Measurements from ENCODE around the gene AARS1.
"Not testable (repeated sequence)": the region's sequence is repeated elsewhere in the genome, so short reads cannot be mapped to it uniquely, and the experiment has no call there.

The AARS1 gene

DNA sequence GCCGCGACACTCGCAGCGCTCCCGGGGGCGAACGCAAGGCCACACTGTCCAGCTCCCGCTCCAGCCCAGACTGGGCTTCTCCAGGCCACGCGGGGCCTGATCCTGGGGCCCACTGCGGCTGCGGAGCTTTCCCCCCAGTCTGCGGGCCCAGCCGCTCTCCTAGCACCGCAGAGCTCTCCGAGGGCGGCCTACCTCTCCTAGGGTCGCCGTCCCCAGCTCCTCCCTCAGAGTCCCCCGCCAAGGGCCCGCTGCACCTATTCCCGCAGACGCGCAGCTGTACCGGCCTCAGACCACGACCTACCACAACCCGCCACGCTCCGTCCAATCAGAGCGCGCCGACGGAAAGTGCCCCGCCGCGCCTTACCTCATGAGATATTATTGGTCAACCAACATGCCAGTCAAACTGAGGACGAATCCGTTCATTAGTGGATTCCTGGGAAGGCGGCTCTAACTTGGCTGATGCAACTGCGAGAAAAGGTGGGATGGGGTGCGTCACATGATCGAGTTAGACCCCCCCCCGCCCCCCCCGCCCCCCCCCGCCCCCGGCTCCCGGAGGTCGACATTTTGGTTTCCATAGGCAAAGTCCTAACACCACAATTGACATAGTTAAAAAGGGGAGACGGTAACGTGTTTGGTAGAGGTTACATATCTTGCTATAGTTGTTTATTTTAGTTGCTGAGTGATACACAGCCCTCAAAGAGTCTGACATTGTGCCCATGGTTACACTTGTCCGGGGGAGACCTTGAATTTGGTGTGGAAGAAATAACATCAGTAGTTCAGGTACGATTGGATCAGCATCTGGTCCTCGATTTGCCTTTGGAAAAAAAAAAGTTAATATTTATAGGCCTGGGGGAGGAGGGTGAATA is at the start of gene AARS1:
TSS of gene AARS1 (minus strand) at position 278 of the 866 bp plus-strand sequence. CDS start 6,743 bp downstream, outside the sequence.
- peaks cover 10% of the 10 kb centered on the region for H3K4me1 ChIP-seq (ENCODE audit: insufficient read depth, poor library complexity, severe bottlenecking)
- peak within 1 kb of the TSS; percentile 67 for H3K27ac ChIP-seq (ENCODE audit: poor library complexity, severe bottlenecking)
- DNase-seq (ENCODE audit: low spot score) (peak; percentile 99), ATAC-seq (ENCODE audit: low read depth) (peak; percentile 99)
- no peaks in the 10 kb centered on the region for H3K27me3 ChIP-seq (ENCODE audit: insufficient read depth, poor library complexity, severe bottlenecking)
- peak within 1 kb of the TSS; percentile 76 for H3K4me3 ChIP-seq (ENCODE audit: severe bottlenecking)
- TF ChIP-seq CTCF (IDR thresholded peaks at IDR 0.05; ENCODE audit: poor library complexity, severe bottlenecking), result no peak
- no peaks in the 10 kb centered on the region for H3K9me3 ChIP-seq (ENCODE audit: severe bottlenecking)
- peaks cover 33% of the 10 kb centered on the region for H3K36me3 ChIP-seq (ENCODE audit: low read depth)

GRCh38 chr16:70337814-70338213 is 48.5 kb upstream of the AARS1 start:
- Histone ChIP-seq H3K4me3 (ENCODE audit: severe bottlenecking) (no peak overlapping the region), H3K27me3 (ENCODE audit: insufficient read depth, poor library complexity, severe bottlenecking) (no peaks in the 10 kb centered on the region), H3K27ac (ENCODE audit: poor library complexity, severe bottlenecking) (no peak overlapping the region), H3K9me3 (ENCODE audit: severe bottlenecking) (no peaks in the 10 kb centered on the region), H3K36me3 (ENCODE audit: low read depth) (peaks cover 27% of the 10 kb centered on the region), H3K4me1 (ENCODE audit: insufficient read depth, poor library complexity, severe bottlenecking) (no peaks in the 10 kb centered on the region)
- ATAC-seq (ENCODE audit: low read depth) (no peak), DNase-seq (ENCODE audit: low spot score) (no peak)
- TF ChIP-seq CTCF (IDR thresholded peaks at IDR 0.05; ENCODE audit: poor library complexity, severe bottlenecking), result no peak

GRCh38 chr16:70332728-70333127 is 43.4 kb upstream of the AARS1 start:
- not testable (repeated sequence) for H3K27me3 ChIP-seq (ENCODE audit: insufficient read depth, poor library complexity, severe bottlenecking); H3K4me3 ChIP-seq (ENCODE audit: severe bottlenecking); H3K9me3 ChIP-seq (ENCODE audit: severe bottlenecking); ATAC-seq (ENCODE audit: low read depth); DNase-seq (ENCODE audit: low spot score); H3K4me1 ChIP-seq (ENCODE audit: insufficient read depth, poor library complexity, severe bottlenecking); H3K27ac ChIP-seq (ENCODE audit: poor library complexity, severe bottlenecking)
- peaks cover 65% of the 10 kb centered on the region for H3K36me3 ChIP-seq (ENCODE audit: low read depth)

- H3K36me3 ChIP-seq (ENCODE audit: low read depth), result peaks cover 71% of the 10 kb centered on the region
- no peak overlapping the region for H3K4me3 ChIP-seq (ENCODE audit: severe bottlenecking)
- no peaks in the 10 kb centered on the region for H3K27me3 ChIP-seq (ENCODE audit: insufficient read depth, poor library complexity, severe bottlenecking)
- ATAC-seq (ENCODE audit: low read depth) (peak; percentile 79), DNase-seq (ENCODE audit: low spot score) (no peak)
- TF ChIP-seq CTCF (IDR thresholded peaks at IDR 0.05; ENCODE audit: poor library complexity, severe bottlenecking), result peak; percentile 77
- no peaks in the 10 kb centered on the region for H3K9me3 ChIP-seq (ENCODE audit: severe bottlenecking)
- no peak overlapping the region for H3K27ac ChIP-seq (ENCODE audit: poor library complexity, severe bottlenecking)
- H3K4me1 ChIP-seq (ENCODE audit: insufficient read depth, poor library complexity, severe bottlenecking), result no peaks in the 10 kb centered on the region
Measured at GRCh38 chr16:70331588-70332358, 42.5 kb upstream of the AARS1 start.

GRCh38 chr16:70331091-70331490 is 41.8 kb upstream of the AARS1 start:
- Histone ChIP-seq H3K4me3 (ENCODE audit: severe bottlenecking) (no peak overlapping the region), H3K27me3 (ENCODE audit: insufficient read depth, poor library complexity, severe bottlenecking) (no peaks in the 10 kb centered on the region), H3K36me3 (ENCODE audit: low read depth) (peaks cover 69% of the 10 kb centered on the region), H3K4me1 (ENCODE audit: insufficient read depth, poor library complexity, severe bottlenecking) (no peaks in the 10 kb centered on the region), H3K27ac (ENCODE audit: poor library complexity, severe bottlenecking) (no peak overlapping the region), H3K9me3 (ENCODE audit: severe bottlenecking) (no peaks in the 10 kb centered on the region)
- no peak for ATAC-seq (ENCODE audit: low read depth)
- no peak for DNase-seq (ENCODE audit: low spot score)
- no peak for TF ChIP-seq CTCF (IDR thresholded peaks at IDR 0.05; ENCODE audit: poor library complexity, severe bottlenecking)

Data from RWPE2 (cell line).